Fibroblast of lung (primary cell): ENCODE data around the gene GNAS. TPM values are rescaled to one million over a fixed set of nuclear protein-coding genes. Genes with fewer than 3 reads are reported as not detected.

ENCODE experiments used
- DNase-seq, 2 donors: peaks; one replicate each; pipeline versions ENCODE4 v3.0.0 to v3.0.0-alpha.2; 2010; ENCODE audit warnings: low read depth in 2 of 2
- H2AFZ ChIP-seq: 2 replicates; pipeline ENCODE4 v1.5.1; 2012; ENCODE audit warnings: low read length, control low read depth, inconsistent platforms
- H3K27ac ChIP-seq: 2 replicates; pipeline ENCODE4 v1.5.1; 2011; ENCODE audit warnings: low read length, control low read depth; ENCODE audit not compliant: insufficient read depth
- H3K27me3 ChIP-seq: 2 replicates; pipeline ENCODE4 v1.5.1; 2011; ENCODE audit warnings: mild to moderate bottlenecking, low read length; ENCODE audit not compliant: control insufficient read depth, insufficient read depth
- H3K36me3 ChIP-seq: 2 replicates; pipeline ENCODE4 v1.5.1; 2011; ENCODE audit warnings: low read length; ENCODE audit not compliant: control insufficient read depth, insufficient read depth
- H3K4me1 ChIP-seq: 2 replicates; pipeline ENCODE4 v1.5.1; 2011; ENCODE audit warnings: low read length; ENCODE audit not compliant: control insufficient read depth, insufficient read depth; ENCODE audit errors: extremely low read depth
- H3K4me2 ChIP-seq: 2 replicates; pipeline ENCODE4 v1.5.1; 2011; ENCODE audit warnings: low read length, control low read depth; ENCODE audit not compliant: insufficient read depth; ENCODE audit errors: extremely low read depth
- H3K4me3 ChIP-seq, 4 experiments: fragments of 200-600 bp in 1 of 4; sonication (generic) in 1 of 4; replicated peaks in 1 of 4; 2 replicates each; pipeline ENCODE4 v1.5.1; 2011 to 2016; ENCODE audit warnings: low read length in 4 of 4, low read depth in 3 of 4, mild to moderate bottlenecking in 3 of 4, control low read depth in 2 of 4, inconsistent platforms in 1 of 4, mixed read lengths in 1 of 4; ENCODE audit not compliant: insufficient read depth in 1 of 4; ENCODE audit errors: control extremely low read depth in 1 of 4
- H3K79me2 ChIP-seq: 2 replicates; pipeline ENCODE4 v1.5.1; 2012; ENCODE audit warnings: mild to moderate bottlenecking, low read length, inconsistent platforms; ENCODE audit not compliant: control insufficient read depth, insufficient read depth
- H3K9ac ChIP-seq: 2 replicates; pipeline ENCODE4 v1.5.1; 2011; ENCODE audit warnings: mild to moderate bottlenecking, low read length, control low read depth; ENCODE audit not compliant: insufficient read depth
- H3K9me3 ChIP-seq: 2 replicates; pipeline ENCODE4 v1.5.1; 2012; ENCODE audit warnings: low read depth, low read length; ENCODE audit not compliant: control insufficient read depth, insufficient read depth
- H4K20me1 ChIP-seq: 2 replicates; pipeline ENCODE4 v1.5.1; 2011; ENCODE audit warnings: low read length; ENCODE audit not compliant: control insufficient read depth, insufficient read depth; ENCODE audit errors: extremely low read depth
- EZH2 ChIP-seq: IDR thresholded peaks from 2 replicates; pipeline ENCODE4 v1.5.1; 2012; ENCODE audit warnings: low read length, control low read depth, mild to moderate bottlenecking; ENCODE audit errors: missing control alignments
- polyA plus RNA-seq, 2 donors: library from polyadenylated mRNA; depleted of rRNA in 1 of 2; stranded (reverse) in 1 of 2; unstranded in 1 of 2; fragments of >200 nt; gene quantifications; 2 replicates each; pipeline ENCODE4 v1.2.1, GENCODE V29; 2011 to 2012; ENCODE audit warnings: missing spikeins in 1 of 2
- total RNA-seq: library from RNA; depleted of rRNA; stranded (reverse); fragments of >200 nt; gene quantifications from 2 replicates; pipeline ENCODE4 v1.2.1, GENCODE V29; 2014
- TF ChIP-seq, protein P1 (sequence below), 2 donors: IDR thresholded peaks in 1 of 2; conservative IDR thresholded peaks in 1 of 2; 1 replicate in 1 of 2; 2 replicates in 1 of 2; pipeline ENCODE4 v1.5.1; 2011 to 2012; ENCODE audit warnings: low read length in 2 of 2, control low read depth in 1 of 2, inconsistent platforms in 1 of 2, low read depth in 1 of 2, mild to moderate bottlenecking in 1 of 2

Gene GNAS
- total and polyA plus RNA-seq, 2 donors (not counting 1 experiment from before 2014, with no cell fraction given) = 421 to 1,357 TPM

DNA sequence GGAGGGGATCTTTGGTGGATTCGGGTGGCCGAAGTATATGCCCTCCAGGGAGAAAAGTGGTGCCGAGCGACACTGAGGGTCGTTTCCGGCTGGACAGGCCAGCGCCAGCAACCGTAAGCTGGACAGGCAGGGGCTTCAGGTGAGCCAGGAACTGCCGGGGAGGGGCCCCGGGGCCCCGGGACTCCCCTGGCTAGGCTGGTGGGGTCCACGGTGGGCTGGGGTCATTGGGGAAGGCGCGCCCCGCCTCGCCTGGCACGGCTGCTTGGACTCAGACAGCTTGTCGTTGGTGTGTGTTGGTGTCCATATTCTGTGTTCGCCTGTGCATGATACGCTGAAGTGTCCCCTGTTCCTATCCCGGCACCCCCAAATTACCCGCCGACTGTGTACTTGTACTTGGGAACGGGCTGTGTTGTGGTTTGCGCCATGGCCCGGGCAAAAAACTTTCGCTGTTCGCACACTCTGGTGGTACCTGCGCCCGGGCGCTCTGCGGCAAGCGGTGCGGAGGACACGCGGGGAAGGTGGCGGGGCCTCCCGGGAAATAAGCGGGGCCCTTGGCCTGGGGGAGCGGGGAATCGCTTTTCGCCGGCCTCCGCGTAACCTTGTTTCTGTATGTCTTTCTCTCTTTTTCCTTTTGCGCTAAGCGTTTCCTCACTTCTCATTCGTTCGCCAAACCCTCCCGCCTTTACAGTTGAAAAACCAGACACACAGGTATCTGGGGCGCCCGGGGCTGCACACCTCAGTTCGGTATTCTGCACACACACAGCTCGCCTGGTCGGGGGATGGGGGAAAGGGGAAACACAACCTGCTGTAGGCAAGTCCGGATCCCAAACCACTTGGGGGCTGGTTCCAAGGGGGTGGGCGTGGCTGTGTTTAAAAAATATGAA is 3.2 kb downstream of the GNAS start:
- Histone ChIP-seq H3K9me3 (no peaks in the 10 kb centered on the region), H3K36me3 (no peaks in the 10 kb centered on the region), H2AFZ (no peak overlapping the region), H3K27me3 (peaks cover 40% of the 10 kb centered on the region), H3K79me2 (no peaks in the 10 kb centered on the region), H3K9ac (no peak overlapping the region), H3K4me2 (peak overlapping the region; percentile 5), H4K20me1 (no peaks in the 10 kb centered on the region), H3K4me3 (no peak overlapping the region), H3K4me1 (no peaks in the 10 kb centered on the region), H3K27ac (no peak overlapping the region)
- TF ChIP-seq, protein P1, sequence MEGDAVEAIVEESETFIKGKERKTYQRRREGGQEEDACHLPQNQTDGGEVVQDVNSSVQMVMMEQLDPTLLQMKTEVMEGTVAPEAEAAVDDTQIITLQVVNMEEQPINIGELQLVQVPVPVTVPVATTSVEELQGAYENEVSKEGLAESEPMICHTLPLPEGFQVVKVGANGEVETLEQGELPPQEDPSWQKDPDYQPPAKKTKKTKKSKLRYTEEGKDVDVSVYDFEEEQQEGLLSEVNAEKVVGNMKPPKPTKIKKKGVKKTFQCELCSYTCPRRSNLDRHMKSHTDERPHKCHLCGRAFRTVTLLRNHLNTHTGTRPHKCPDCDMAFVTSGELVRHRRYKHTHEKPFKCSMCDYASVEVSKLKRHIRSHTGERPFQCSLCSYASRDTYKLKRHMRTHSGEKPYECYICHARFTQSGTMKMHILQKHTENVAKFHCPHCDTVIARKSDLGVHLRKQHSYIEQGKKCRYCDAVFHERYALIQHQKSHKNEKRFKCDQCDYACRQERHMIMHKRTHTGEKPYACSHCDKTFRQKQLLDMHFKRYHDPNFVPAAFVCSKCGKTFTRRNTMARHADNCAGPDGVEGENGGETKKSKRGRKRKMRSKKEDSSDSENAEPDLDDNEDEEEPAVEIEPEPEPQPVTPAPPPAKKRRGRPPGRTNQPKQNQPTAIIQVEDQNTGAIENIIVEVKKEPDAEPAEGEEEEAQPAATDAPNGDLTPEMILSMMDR (conservative IDR thresholded peaks at IDR 0.05 in 1 of 2, IDR thresholded peaks at IDR 0.05 in 1 of 2; ENCODE audit: low read depth in 1 of 2, low read length in 2 of 2) = no peak
- peak; percentile 67 for TF ChIP-seq EZH2
- DNase-seq = no peak

DNA sequence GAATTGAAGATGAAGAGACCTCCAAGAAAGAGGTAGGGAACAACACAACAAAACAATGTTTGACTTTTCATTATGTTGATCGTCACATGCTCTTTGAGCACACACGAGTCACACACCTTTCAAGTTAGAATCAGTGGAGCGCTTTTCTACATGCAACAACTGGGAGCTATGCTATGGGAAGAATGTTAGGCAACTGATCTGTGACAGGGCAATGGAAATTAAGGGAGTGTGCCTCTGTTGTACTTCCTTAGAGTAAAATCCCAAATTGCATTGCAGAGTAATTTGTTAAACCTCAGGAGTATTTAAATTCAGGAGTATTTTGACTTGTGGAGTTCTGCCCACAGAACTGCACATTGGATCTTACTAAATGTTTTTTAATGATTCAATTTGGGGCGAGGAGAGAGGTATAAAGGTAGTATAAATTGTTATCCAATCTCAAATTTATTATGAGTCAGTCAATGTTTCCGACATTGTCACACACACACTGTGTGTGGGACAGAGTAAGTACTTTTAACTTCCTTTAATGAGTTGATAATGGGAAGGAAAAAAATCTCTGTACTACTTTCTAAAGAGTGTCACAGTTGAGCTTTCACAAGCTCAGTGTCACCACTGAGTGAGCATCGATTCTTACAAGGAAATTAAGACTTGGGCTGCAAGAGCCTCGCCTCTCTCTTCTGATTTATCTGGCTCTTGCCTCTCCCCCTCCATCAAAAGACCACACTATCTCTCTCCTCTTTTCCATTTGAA is 10.7 kb downstream of the GNAS start:
- H3K27ac ChIP-seq = no peak overlapping the region

DNA sequence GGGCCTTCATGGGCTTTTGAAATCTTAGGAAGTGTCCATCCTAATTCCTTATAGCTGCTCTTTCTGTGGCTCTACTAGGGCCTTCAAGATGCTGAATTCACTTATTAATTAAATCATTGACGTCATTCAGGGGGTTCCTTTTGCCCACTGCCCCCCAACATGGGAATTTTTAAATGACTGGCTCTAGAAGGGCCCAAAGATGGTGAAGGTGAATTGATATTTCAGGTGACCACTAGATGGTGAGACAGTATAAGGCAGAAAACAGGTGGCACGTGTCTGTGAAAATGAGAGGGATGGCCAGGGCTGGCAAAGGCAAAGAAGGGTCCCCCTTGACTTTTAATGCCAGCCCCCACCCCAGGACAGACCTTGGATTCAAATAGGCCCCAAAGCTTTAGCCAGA is 11.8 kb downstream of the GNAS start:
- Histone ChIP-seq H3K4me3 (no peak overlapping the region), H3K9me3 (no peaks in the 10 kb centered on the region), H3K4me1 (no peaks in the 10 kb centered on the region), H3K36me3 (no peaks in the 10 kb centered on the region), H3K79me2 (no peaks in the 10 kb centered on the region), H3K4me2 (no peak overlapping the region), H3K27me3 (peaks cover 6% of the 10 kb centered on the region), H3K27ac (no peak overlapping the region), H2AFZ (no peak overlapping the region), H4K20me1 (no peaks in the 10 kb centered on the region), H3K9ac (no peak overlapping the region)
- TF ChIP-seq EZH2 = no peak
- TF ChIP-seq, protein P1 (conservative IDR thresholded peaks at IDR 0.05 in 1 of 2, IDR thresholded peaks at IDR 0.05 in 1 of 2; ENCODE audit: low read depth in 1 of 2, low read length in 2 of 2) = peak in 1 of 2 donors; percentile 4
- DNase-seq = no peak

More for the DNA sequence above, 10.7 kb downstream of the GNAS start:
- H3K4me3 ChIP-seq = no peak overlapping the region
- no peaks in the 10 kb centered on the region for H3K9me3 ChIP-seq
- H3K36me3 ChIP-seq = no peaks in the 10 kb centered on the region
- no peaks in the 10 kb centered on the region for H4K20me1 ChIP-seq
- no peak overlapping the region for H3K4me2 ChIP-seq
- H3K79me2 ChIP-seq = no peaks in the 10 kb centered on the region
- H2AFZ ChIP-seq = no peak overlapping the region
- H3K27me3 ChIP-seq = peaks cover 6% of the 10 kb centered on the region
- H3K4me1 ChIP-seq = no peaks in the 10 kb centered on the region
- no peak for DNase-seq
- no peak overlapping the region for H3K9ac ChIP-seq
- TF ChIP-seq, protein P1 (conservative IDR thresholded peaks at IDR 0.05 in 1 of 2, IDR thresholded peaks at IDR 0.05 in 1 of 2; ENCODE audit: low read depth in 1 of 2, low read length in 2 of 2) = no peak
- TF ChIP-seq EZH2 = no peak
